Smooth muscle cell (in vitro differentiated cells): ENCODE measurements around the gene ACACA. TPM values are rescaled to one million over a fixed set of nuclear protein-coding genes. Genes with fewer than 3 reads are reported as not detected.

Experiments used
- DNase-seq: peaks from one replicate; lab custom pipeline; 2025; ENCODE audit not compliant: unreplicated experiment; lab: John Stamatoyannopoulos, UW
- H2AFZ ChIP-seq: fragments of 200-600 bp; sonication (generic); 2 replicates; pipeline ENCODE4 v1.6.0; 2016; ENCODE audit warnings: antibody characterized with exemption, low read depth, mild to moderate bottlenecking
- H3F3A ChIP-seq: fragments of 200-600 bp; sonication (generic); 2 replicates; pipeline ENCODE4 v1.6.0; 2017; ENCODE audit warnings: antibody characterized with exemption, low read depth
- H3K27ac ChIP-seq: fragments of 200-600 bp; sonication (generic); 2 replicates; pipeline ENCODE4 v1.5.1; 2016; ENCODE audit warnings: low read depth, mild to moderate bottlenecking
- H3K27me3 ChIP-seq: fragments of 200-600 bp; sonication (generic); 2 replicates; pipeline ENCODE4 v1.6.1; 2016; ENCODE audit warnings: low read depth, mild to moderate bottlenecking
- H3K36me3 ChIP-seq: fragments of 200-600 bp; sonication (generic); 2 replicates; pipeline ENCODE4 v1.5.1; 2016; ENCODE audit warnings: low read depth
- H3K4me1 ChIP-seq: fragments of 200-600 bp; sonication (generic); 2 replicates; pipeline ENCODE4 v1.5.1; 2016; ENCODE audit warnings: low read depth
- H3K4me2 ChIP-seq: fragments of 200-600 bp; sonication (generic); 2 replicates; pipeline ENCODE4 v1.6.0; 2016; ENCODE audit warnings: mild to moderate bottlenecking
- H3K4me3 ChIP-seq: fragments of 200-600 bp; sonication (generic); 2 replicates; pipeline ENCODE4 v1.5.1; 2016; ENCODE audit warnings: mild to moderate bottlenecking
- H3K79me2 ChIP-seq: fragments of 200-600 bp; sonication (generic); 2 replicates; pipeline ENCODE4 v1.6.0; 2016; ENCODE audit warnings: low read depth, mild to moderate bottlenecking
- H3K9ac ChIP-seq: fragments of 200-600 bp; sonication (generic); 2 replicates; pipeline ENCODE4 v1.6.0; 2016; ENCODE audit warnings: low read depth
- H3K9me3 ChIP-seq: fragments of 200-600 bp; sonication (generic); replicated peaks from 2 replicates; pipeline ENCODE4 v1.5.1; 2016; ENCODE audit warnings: low read depth
- H4K20me1 ChIP-seq: fragments of 200-600 bp; sonication (generic); 2 replicates; pipeline ENCODE4 v1.6.0; 2016; ENCODE audit warnings: low read depth
- CTCF ChIP-seq: fragments of 200-600 bp; sonication (generic); IDR thresholded peaks from 2 replicates; pipeline ENCODE4 v1.5.1; 2017; ENCODE audit warnings: borderline replicate concordance, mild to moderate bottlenecking, antibody characterized with exemption; ENCODE audit not compliant: insufficient read depth, poor library complexity, severe bottlenecking
- WGBS: methylation state at CpG from one replicate; pipeline ENCODE4 v1.1.7; 2016; ENCODE audit warnings: low lambda C conversion rate; 5-methylcytosine and 5-hydroxymethylcytosine counted together
- polyA plus RNA-seq: library from polyadenylated mRNA; unstranded; fragments of >200 nt; fragmentation: Nextera tagmentation; extraction: Ambion mirVana; gene quantifications from 2 replicates; pipeline ENCODE4 v1.2.1, GENCODE V29; 2016
- total RNA-seq: library from RNA; depleted of rRNA; stranded (reverse); fragments of >200 nt; gene quantifications from 2 replicates; pipeline ENCODE4 v1.2.3, GENCODE V29; 2014

ACACA gene
- total and polyA plus RNA-seq, 2 experiments from 2014 or later: 16.4 to 33.9 TPM

DNA sequence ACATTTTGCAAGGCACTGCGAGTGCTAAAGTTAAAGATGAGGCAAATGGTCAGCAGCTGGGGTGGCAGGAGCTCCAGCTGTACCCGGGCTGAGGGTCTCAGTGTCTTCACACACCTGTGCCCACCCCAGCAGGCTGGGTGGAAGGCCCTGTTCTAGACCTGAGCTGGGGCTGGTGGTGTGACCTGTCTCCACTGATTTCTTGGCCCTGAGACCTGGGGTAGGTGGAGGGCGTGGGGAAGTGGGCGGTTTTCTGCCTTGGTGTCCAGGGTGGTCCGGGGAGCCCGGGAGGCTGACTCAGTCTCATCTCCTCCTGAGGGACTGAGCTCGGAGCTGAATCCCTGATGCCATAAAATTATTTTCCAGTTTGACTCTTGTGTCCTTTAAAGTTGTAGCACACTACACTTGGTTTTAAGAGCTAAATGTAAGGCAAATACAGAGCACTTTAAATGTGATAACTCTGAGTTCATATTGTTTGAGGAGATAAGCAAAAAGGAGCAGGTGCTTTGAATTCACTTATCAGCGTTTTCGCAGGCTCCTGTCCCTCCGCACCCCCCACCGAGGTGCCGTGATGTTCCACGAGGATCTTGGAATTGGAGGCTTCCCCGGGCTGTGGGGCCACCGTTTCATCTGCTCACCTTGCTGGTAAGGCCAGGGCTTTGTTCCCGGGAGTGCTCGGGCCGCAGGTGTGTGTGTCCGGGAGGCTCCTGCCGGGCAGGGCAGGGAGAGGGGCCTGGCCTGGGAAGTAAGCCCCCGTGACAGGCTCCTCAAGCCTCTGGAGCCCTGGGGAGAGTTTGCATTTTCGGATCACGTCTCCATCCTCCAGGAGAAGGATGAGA is 340.9 kb downstream of the ACACA start:
- no peak for DNase-seq
- Histone ChIP-seq H4K20me1 (no peaks in the 10 kb centered on the region), H3K9me3 (no peaks in the 10 kb centered on the region), H3K36me3 (no peaks in the 10 kb centered on the region), H3K9ac (no peak overlapping the region), H3K27me3 (no peaks in the 10 kb centered on the region), H2AFZ (no peak overlapping the region), H3F3A (no peaks in the 10 kb centered on the region), H3K4me2 (no peak overlapping the region), H3K79me2 (no peaks in the 10 kb centered on the region), H3K4me3 (no peak overlapping the region), H3K4me1 (no peaks in the 10 kb centered on the region), H3K27ac (no peak overlapping the region)
- WGBS: 66% methylated on average over 23 of the region's 23 CpGs
- TF ChIP-seq CTCF: no peak

DNA sequence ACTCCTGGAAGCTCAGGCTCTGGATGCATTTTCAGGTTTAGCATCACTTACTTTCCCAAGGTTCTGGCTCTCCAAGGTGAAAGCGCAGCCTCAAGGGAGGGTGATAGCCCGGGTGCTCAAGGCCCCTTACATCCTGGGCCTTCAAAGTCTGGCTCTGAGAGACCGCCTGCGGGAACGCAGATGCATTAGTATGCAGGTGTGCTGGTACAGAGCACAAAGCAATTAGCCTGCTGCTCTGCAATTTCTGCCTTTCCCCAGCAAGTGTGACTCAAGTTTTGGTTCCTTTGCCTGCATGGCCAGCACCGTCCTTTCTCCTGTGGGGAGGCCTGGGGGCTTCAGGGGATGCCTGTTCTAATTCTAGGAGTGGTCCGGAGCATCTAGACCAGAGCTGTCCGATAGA is 341.7 kb downstream of the ACACA start:
- no peaks in the 10 kb centered on the region for H3K9me3 ChIP-seq
- H3K27ac ChIP-seq: no peak overlapping the region
- no peaks in the 10 kb centered on the region for H3K79me2 ChIP-seq
- H4K20me1 ChIP-seq: no peaks in the 10 kb centered on the region
- no peak overlapping the region for H2AFZ ChIP-seq
- WGBS: 80% methylated on average over 8 of the region's 8 CpGs
- H3K4me2 ChIP-seq: no peak overlapping the region
- TF ChIP-seq CTCF: no peak
- no peaks in the 10 kb centered on the region for H3F3A ChIP-seq
- no peaks in the 10 kb centered on the region for H3K36me3 ChIP-seq
- H3K4me1 ChIP-seq: no peaks in the 10 kb centered on the region
- H3K9ac ChIP-seq: no peak overlapping the region
- no peaks in the 10 kb centered on the region for H3K27me3 ChIP-seq
- no peak overlapping the region for H3K4me3 ChIP-seq
- no peak for DNase-seq

GRCh38 chr17:37064206-37064605 is 342.4 kb downstream of the ACACA start:
- Histone ChIP-seq H4K20me1 (no peaks in the 10 kb centered on the region), H3K4me1 (no peaks in the 10 kb centered on the region), H3K4me2 (no peak overlapping the region), H3K27me3 (no peaks in the 10 kb centered on the region), H3K36me3 (no peaks in the 10 kb centered on the region), H3K9me3 (no peaks in the 10 kb centered on the region), H2AFZ (no peak overlapping the region), H3K27ac (no peak overlapping the region), H3K79me2 (no peaks in the 10 kb centered on the region), H3K9ac (no peak overlapping the region), H3K4me3 (no peak overlapping the region), H3F3A (no peaks in the 10 kb centered on the region)
- 83% methylated on average over 11 of the region's 11 CpGs for WGBS
- no peak for DNase-seq
- no peak for TF ChIP-seq CTCF

- H3K79me2 ChIP-seq: no peaks in the 10 kb centered on the region
- no peak overlapping the region for H2AFZ ChIP-seq
- no peak overlapping the region for H3K4me3 ChIP-seq
- H3K27ac ChIP-seq: no peak overlapping the region
- H3K9me3 ChIP-seq: no peaks in the 10 kb centered on the region
- H3K4me1 ChIP-seq: no peaks in the 10 kb centered on the region
- H3K4me2 ChIP-seq: no peak overlapping the region
- H4K20me1 ChIP-seq: no peaks in the 10 kb centered on the region
- 91% methylated on average over 9 of the region's 9 CpGs for WGBS
- DNase-seq: no peak
- no peak for TF ChIP-seq CTCF
- no peaks in the 10 kb centered on the region for H3F3A ChIP-seq
- H3K27me3 ChIP-seq: no peaks in the 10 kb centered on the region
- no peaks in the 10 kb centered on the region for H3K36me3 ChIP-seq
- H3K9ac ChIP-seq: no peak overlapping the region
Observed at GRCh38 chr17:37062021-37062420, 344.6 kb downstream of the ACACA start.
